Astrocyte (in vitro differentiated cells and primary cell): ENCODE data around the gene AFAP1L2. TPM values are rescaled to one million over a fixed set of nuclear protein-coding genes. Genes with fewer than 3 reads are reported as not detected.

Experiments used
- DNase-seq: peaks from one replicate; pipeline ENCODE4 v3.0.0-alpha.2; 2010; ENCODE audit warnings: low read depth
- FAIRE-seq: peaks from 2 replicates; lab custom pipeline; 2011; peaks lifted over from hg19 to GRCh38; lab: Jason Lieb, UNC
- H2AFZ ChIP-seq: 2 replicates; pipeline ENCODE4 v1.6.0; 2012; ENCODE audit warnings: low read depth, low read length, inconsistent platforms
- H3K27ac ChIP-seq: 2 replicates; pipeline ENCODE4 v1.5.1; 2011; ENCODE audit warnings: low read depth, low read length, inconsistent platforms
- H3K27me3 ChIP-seq: 2 replicates; pipeline ENCODE4 v1.6.0; 2011; ENCODE audit warnings: low read length, inconsistent platforms; ENCODE audit not compliant: insufficient read depth
- H3K36me3 ChIP-seq: 2 replicates; pipeline ENCODE4 v1.5.1; 2011; ENCODE audit warnings: low read length, inconsistent platforms; ENCODE audit not compliant: insufficient read depth
- H3K4me1 ChIP-seq: 2 replicates; pipeline ENCODE4 v1.5.1; 2011; ENCODE audit warnings: low read length, inconsistent platforms; ENCODE audit not compliant: insufficient read depth
- H3K4me2 ChIP-seq: 2 replicates; pipeline ENCODE4 v1.6.0; 2012; ENCODE audit warnings: low read length, inconsistent platforms
- H3K4me3 ChIP-seq: 2 replicates; pipeline ENCODE4 v1.5.1; 2011; ENCODE audit warnings: low read depth, mild to moderate bottlenecking, low read length, inconsistent platforms; ENCODE audit not compliant: insufficient read depth
- H3K79me2 ChIP-seq: 2 replicates; pipeline ENCODE4 v1.6.0; 2012; ENCODE audit warnings: mild to moderate bottlenecking, low read length, inconsistent platforms; ENCODE audit not compliant: insufficient read depth
- H3K9ac ChIP-seq: 2 replicates; pipeline ENCODE4 v1.6.0; 2012; ENCODE audit warnings: mild to moderate bottlenecking, low read length, inconsistent platforms
- H3K9me3 ChIP-seq: 2 replicates; pipeline ENCODE4 v1.5.1; 2012; ENCODE audit warnings: low read depth, mild to moderate bottlenecking, low read length, inconsistent platforms; ENCODE audit not compliant: insufficient read depth
- H4K20me1 ChIP-seq: 2 replicates; pipeline ENCODE4 v1.6.0; 2012; ENCODE audit warnings: low read length, inconsistent platforms; ENCODE audit not compliant: insufficient read depth
- H3K27ac Mint-ChIP-seq: one replicate; pipeline ENCODE4 v1.8.0; 2021; ENCODE audit warnings: mild to moderate bottlenecking, mixed read lengths; ENCODE audit not compliant: unreplicated experiment
- H3K27me3 Mint-ChIP-seq: one replicate; pipeline ENCODE4 v1.8.0; 2021; ENCODE audit warnings: low read depth, mixed read lengths; ENCODE audit not compliant: unreplicated experiment
- H3K36me3 Mint-ChIP-seq: one replicate; pipeline ENCODE4 v1.8.0; 2021; ENCODE audit warnings: low read depth, mixed read lengths; ENCODE audit not compliant: unreplicated experiment
- H3K4me1 Mint-ChIP-seq: one replicate; pipeline ENCODE4 v1.8.0; 2021; ENCODE audit warnings: low read depth, mixed read lengths; ENCODE audit not compliant: unreplicated experiment
- H3K4me3 Mint-ChIP-seq: one replicate; pipeline ENCODE4 v1.8.0; 2021; ENCODE audit warnings: mild to moderate bottlenecking, moderate library complexity, mixed read lengths; ENCODE audit not compliant: unreplicated experiment
- H3K9me3 Mint-ChIP-seq: one replicate; pipeline ENCODE4 v1.8.0; 2021; ENCODE audit warnings: mild to moderate bottlenecking, mixed read lengths; ENCODE audit not compliant: unreplicated experiment
- EZH2 ChIP-seq: IDR thresholded peaks from 2 replicates; pipeline ENCODE4 v1.6.1; 2012; ENCODE audit warnings: mild to moderate bottlenecking, low read length, inconsistent platforms; ENCODE audit not compliant: insufficient read depth
- total RNA-seq: library from RNA; stranded (reverse); gene quantifications from 2 replicates; pipeline ENCODE4 v1.2.1, GENCODE V29; 2021
- TF ChIP-seq, protein P1 (sequence below): IDR thresholded peaks from 2 replicates; pipeline ENCODE4 v1.5.1; 2011; ENCODE audit warnings: low read depth, mild to moderate bottlenecking, inconsistent platforms, low read length, moderate library complexity; ENCODE audit not compliant: insufficient read depth

AFAP1L2 gene
- total RNA-seq, 1 donor from 2014 or later, result 26.6 TPM

DNA sequence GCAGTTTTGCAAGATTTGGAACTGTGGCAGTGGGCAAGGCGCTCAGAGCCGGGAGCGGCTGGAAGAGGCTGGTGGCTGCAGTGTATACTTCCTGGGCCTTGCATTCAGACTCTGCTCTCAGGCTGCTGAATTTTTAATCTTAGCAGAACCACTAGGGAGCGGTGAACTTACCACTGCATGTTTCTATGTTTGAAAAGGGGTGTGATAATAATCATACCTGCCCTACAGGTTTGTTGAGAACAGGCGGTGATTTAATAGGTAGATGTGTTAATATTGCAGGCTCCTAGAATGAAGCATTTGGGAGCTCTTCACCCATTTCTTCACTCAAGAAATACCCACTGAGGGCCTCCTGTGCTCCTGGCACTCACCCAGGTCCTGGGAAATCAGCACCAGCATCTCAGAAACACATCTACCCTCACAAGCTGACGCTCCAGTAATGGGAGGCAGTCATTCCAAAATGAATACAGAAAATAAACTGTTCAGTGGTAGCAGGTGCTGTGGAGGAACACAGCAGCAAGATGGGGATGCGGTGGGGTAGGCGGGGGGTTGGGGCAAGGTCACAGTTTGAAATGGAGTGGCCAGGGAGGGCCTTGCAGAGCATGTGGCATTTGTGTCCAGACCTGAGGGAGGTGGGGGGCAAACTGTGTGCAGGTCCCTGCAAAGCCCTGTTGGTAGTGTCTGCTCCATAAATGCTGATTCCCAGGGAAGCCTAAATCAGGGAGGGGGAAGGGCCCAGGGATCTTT lies 124.2 kb downstream of the AFAP1L2 start:
- no peak overlapping the region for H2AFZ ChIP-seq
- H3K36me3 Mint-ChIP-seq, result no peaks in the 10 kb centered on the region
- no peak overlapping the region for H3K4me3 ChIP-seq

DNA sequence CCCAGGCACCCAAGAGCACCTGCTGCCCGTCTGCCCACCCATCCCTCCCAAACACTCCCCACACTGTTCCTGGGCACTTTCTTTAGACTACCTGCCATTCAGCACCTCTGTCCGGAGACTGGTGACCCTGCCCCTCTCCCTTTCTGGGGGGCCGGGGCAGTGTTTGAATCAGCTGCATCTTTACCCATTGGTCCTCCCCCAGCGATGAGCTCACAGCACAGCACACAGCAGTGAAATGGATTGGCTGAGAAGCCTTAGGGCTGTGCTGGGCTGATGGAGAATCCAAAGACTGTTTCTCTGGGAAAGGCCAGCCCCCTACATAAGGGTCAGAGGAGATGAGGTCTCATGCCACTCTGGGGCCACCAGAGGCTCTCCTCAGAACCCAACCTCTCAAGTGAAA lies 125.0 kb downstream of the AFAP1L2 start:
- Histone ChIP-seq H3K27ac (no peak overlapping the region), H4K20me1 (no peaks in the 10 kb centered on the region), H3K27me3 (peaks cover 6% of the 10 kb centered on the region), H3K9me3 (no peaks in the 10 kb centered on the region), H3K9ac (no peak overlapping the region), H3K36me3 (no peaks in the 10 kb centered on the region), H3K79me2 (no peaks in the 10 kb centered on the region), H3K4me1 (no peaks in the 10 kb centered on the region), H3K4me2 (no peak overlapping the region), H2AFZ (no peak overlapping the region), H3K4me3 (no peak overlapping the region)
- Mint-ChIP-seq H3K4me3 (no peak overlapping the region), H3K36me3 (no peaks in the 10 kb centered on the region), H3K9me3 (no peaks in the 10 kb centered on the region), H3K27me3 (peaks cover 31% of the 10 kb centered on the region), H3K4me1 (peaks cover 4% of the 10 kb centered on the region), H3K27ac (no peak overlapping the region)
- DNase-seq (no peak), FAIRE-seq (no peak)
- TF ChIP-seq, protein P1, sequence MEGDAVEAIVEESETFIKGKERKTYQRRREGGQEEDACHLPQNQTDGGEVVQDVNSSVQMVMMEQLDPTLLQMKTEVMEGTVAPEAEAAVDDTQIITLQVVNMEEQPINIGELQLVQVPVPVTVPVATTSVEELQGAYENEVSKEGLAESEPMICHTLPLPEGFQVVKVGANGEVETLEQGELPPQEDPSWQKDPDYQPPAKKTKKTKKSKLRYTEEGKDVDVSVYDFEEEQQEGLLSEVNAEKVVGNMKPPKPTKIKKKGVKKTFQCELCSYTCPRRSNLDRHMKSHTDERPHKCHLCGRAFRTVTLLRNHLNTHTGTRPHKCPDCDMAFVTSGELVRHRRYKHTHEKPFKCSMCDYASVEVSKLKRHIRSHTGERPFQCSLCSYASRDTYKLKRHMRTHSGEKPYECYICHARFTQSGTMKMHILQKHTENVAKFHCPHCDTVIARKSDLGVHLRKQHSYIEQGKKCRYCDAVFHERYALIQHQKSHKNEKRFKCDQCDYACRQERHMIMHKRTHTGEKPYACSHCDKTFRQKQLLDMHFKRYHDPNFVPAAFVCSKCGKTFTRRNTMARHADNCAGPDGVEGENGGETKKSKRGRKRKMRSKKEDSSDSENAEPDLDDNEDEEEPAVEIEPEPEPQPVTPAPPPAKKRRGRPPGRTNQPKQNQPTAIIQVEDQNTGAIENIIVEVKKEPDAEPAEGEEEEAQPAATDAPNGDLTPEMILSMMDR, result no peak
- TF ChIP-seq EZH2, result no peak

More for the DNA sequence above, 124.2 kb downstream of the AFAP1L2 start:
- H3K79me2 ChIP-seq, result no peaks in the 10 kb centered on the region
- no peaks in the 10 kb centered on the region for H3K9me3 ChIP-seq
- Mint-ChIP-seq H3K4me1 (peaks cover 7% of the 10 kb centered on the region), H3K9me3 (no peaks in the 10 kb centered on the region), H3K27ac (no peak overlapping the region), H3K27me3 (peaks cover 31% of the 10 kb centered on the region), H3K4me3 (no peak overlapping the region)
- H3K9ac ChIP-seq, result no peak overlapping the region
- H3K4me1 ChIP-seq, result no peaks in the 10 kb centered on the region
- H4K20me1 ChIP-seq, result no peaks in the 10 kb centered on the region
- no peak overlapping the region for H3K27ac ChIP-seq
- TF ChIP-seq EZH2, result no peak
- TF ChIP-seq, protein P1, result no peak
- H3K36me3 ChIP-seq, result no peaks in the 10 kb centered on the region
- no peak overlapping the region for H3K4me2 ChIP-seq
- no peak for DNase-seq
- no peak for FAIRE-seq
- H3K27me3 ChIP-seq, result peaks cover 6% of the 10 kb centered on the region

- Histone ChIP-seq H3K4me1 (no peaks in the 10 kb centered on the region), H3K9me3 (no peaks in the 10 kb centered on the region), H3K27me3 (peaks cover 10% of the 10 kb centered on the region), H2AFZ (no peak overlapping the region), H3K4me3 (no peak overlapping the region), H4K20me1 (no peaks in the 10 kb centered on the region), H3K27ac (no peak overlapping the region), H3K4me2 (no peak overlapping the region), H3K36me3 (no peaks in the 10 kb centered on the region), H3K9ac (no peak overlapping the region), H3K79me2 (no peaks in the 10 kb centered on the region)
- H3K4me1 Mint-ChIP-seq, result peaks cover 3% of the 10 kb centered on the region
- FAIRE-seq (no peak), DNase-seq (no peak)
- H3K27me3 Mint-ChIP-seq, result peaks cover 31% of the 10 kb centered on the region
- no peak for TF ChIP-seq EZH2
- TF ChIP-seq, protein P1, result no peak
- peaks cover 1% of the 10 kb centered on the region for H3K9me3 Mint-ChIP-seq
- H3K4me3 Mint-ChIP-seq, result no peak overlapping the region
- no peaks in the 10 kb centered on the region for H3K36me3 Mint-ChIP-seq
- H3K27ac Mint-ChIP-seq, result no peak overlapping the region
Measured at GRCh38 chr10:114278884-114279191, 125.5 kb downstream of the AFAP1L2 start.
